D721Med (cell line): ENCODE results near the gene WASF3.

Experiments
- DNase-seq: peaks from one replicate; pipeline ENCODE4 v3.0.0; 2011; ENCODE audit warnings: low spot score; ENCODE audit not compliant: insufficient read length
- FAIRE-seq: peaks from 2 replicates; lab custom pipeline; 2011; peaks lifted over from hg19 to GRCh38; lab: Jason Lieb, UNC
- TF ChIP-seq, protein P1 (sequence below): IDR thresholded peaks from 2 replicates; pipeline ENCODE4 v1.5.1; 2012; ENCODE audit warnings: mild to moderate bottlenecking, control low read depth; ENCODE audit not compliant: insufficient read depth; ENCODE audit errors: missing control alignments

The WASF3 gene

DNA sequence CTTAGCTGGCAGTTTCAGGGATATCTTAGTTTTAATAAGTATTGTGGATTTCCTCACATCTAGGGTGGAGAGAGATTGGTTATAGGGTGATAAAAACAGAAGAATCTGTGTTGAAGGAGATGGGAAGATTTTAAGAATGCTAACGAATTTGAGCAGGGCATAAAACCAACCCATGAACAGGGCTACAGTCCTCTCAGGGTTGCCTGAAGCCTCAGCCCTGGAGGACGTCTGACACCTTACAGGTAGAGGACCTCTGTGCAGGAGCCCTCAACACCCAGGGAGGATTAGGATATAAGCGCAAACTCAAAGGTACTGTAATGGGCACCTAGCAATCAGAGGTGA lies 461 bp upstream of the WASF3 start:
- DNase-seq (no peak), FAIRE-seq (peak; percentile 76)
- TF ChIP-seq, protein P1, sequence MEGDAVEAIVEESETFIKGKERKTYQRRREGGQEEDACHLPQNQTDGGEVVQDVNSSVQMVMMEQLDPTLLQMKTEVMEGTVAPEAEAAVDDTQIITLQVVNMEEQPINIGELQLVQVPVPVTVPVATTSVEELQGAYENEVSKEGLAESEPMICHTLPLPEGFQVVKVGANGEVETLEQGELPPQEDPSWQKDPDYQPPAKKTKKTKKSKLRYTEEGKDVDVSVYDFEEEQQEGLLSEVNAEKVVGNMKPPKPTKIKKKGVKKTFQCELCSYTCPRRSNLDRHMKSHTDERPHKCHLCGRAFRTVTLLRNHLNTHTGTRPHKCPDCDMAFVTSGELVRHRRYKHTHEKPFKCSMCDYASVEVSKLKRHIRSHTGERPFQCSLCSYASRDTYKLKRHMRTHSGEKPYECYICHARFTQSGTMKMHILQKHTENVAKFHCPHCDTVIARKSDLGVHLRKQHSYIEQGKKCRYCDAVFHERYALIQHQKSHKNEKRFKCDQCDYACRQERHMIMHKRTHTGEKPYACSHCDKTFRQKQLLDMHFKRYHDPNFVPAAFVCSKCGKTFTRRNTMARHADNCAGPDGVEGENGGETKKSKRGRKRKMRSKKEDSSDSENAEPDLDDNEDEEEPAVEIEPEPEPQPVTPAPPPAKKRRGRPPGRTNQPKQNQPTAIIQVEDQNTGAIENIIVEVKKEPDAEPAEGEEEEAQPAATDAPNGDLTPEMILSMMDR = no peak

DNA sequence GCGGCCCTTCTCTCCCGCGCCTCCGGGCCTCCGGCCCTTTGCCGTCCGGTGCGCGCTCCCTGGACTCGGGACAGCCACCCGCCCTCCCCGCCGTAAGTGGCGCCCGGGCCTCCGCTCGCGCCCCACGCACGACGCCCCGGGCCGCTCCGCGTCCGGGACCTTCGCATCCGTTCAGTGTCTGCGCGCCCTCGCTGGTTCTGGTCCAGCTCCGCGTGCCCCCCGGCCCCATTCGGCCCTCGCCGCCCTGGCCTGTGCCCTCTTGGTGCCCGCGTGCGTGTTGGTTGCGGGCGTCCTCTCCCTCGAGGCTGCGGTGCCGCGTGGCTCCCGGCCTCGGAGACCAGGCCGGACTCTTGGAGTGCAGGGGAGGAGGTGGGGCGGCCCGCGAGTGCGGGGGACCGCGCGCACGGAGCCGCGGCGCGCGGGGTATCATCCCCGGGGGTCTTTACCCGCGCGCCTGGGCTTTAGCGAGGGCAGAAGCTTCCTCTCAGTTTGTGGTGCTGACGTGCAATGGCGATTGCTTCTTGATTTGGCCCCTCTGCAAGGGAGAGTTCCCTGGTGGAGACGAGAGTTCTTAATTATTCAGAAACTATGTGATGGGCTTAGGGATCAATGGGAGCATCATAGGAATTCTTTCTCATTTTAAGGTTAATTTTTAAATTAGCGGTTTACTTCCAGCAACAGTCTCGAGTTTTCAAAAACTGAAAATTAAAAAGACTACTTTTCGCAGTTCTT lies 757 bp downstream of the WASF3 start:
- TF ChIP-seq, protein P1 = no peak
- no peak for FAIRE-seq
- DNase-seq = no peak

DNA sequence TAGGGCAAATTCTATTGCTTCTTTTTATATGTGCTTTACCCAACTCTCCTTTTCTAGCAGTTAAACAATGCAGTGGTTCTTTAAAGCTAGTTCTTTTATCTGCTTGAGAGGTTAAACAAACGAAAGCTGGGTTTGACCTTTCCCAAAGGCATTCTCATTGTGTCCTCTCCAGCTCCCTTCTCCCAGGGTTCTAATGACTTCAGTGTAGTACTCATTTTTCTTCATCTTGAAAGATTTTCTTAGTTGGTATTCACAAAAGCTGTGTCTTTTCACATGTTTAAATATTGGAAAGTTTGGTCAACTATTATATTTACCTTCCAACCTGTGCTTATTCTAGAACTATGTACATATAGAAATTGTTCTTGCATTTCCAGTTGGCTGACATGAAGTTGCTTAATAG lies 1.5 kb downstream of the WASF3 start:
- FAIRE-seq (no peak), DNase-seq (no peak)
- TF ChIP-seq, protein P1 = no peak

DNA sequence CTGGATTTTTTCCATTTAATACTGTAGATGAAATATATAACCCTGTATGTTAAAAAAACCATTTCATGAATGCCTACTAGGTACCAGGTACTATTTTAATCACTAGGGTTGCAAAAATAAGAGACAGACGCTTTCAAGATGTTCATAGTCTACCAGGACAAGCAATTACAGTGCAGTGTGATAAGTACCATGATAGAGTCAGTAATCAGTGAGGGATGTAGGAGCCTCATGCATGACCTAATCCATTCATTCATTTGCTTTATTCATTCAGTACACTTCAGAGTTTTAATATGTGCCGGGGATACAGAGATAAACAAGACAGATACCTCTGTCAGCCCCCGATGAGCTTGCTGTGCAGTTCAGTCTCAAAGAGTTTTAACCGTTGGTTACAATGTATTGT lies 3.0 kb downstream of the WASF3 start:
- TF ChIP-seq, protein P1 = no peak
- FAIRE-seq = no peak
- no peak for DNase-seq

DNA sequence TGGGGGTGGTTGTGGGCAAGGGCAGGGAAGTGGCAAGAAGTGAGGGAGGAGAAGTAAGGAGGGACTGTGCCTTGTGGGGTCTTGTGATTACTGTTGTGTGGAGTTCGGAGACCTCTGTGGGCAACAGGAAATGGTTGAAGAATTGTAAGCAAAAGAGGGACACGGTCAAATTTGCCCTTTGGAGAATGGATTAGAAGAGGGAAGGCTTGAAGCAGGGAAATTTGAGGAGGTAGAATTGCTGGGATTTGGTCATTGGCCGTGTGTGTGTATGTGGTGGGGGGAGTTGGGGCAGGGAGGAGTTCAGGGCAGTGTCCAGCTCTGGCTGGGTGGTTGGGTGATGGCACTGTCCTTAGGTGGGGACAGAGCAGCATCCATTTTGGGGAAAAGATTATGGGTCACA lies 3.6 kb downstream of the WASF3 start:
- no peak for FAIRE-seq
- TF ChIP-seq, protein P1 = no peak
- no peak for DNase-seq

DNA sequence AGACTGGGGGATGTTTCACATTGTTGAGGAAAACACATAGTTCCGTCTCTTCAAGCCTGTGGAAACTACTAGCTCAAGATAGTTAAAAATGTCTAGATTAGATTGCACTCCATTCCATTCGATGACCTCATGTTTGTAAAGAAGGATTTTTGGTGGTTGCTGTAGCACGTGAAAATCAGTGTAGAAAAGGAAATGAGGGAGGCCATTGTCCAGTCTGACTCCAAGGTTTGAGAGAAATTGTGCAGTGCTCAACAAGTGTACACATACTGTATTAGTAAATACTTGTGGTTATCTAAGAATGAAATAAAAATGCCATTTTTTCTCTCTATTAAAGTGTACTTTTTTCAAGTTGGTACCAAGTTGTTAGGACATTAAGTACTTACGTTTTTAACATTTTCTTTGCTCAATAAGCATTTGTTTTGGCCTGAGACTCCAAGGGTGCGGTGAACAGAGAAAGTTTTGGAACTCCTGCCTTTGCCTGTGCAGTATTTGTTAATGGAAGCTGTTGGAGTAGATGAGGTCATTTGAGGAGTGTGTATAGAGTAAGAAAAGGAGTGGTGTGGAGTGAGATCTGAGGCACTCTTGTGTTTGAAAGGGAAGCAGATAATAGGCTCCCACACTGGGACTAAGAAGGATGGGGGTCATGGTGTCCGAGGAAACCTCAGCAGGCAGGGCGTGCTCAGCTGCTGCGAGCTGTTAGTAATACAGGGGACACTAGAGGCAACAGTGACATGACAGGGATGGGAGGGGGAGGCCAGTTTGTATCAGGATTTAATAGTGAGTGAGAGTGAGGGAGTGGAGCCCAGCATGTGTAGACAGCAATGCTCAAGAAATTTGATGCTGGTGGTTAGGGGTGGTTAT lies 4.4 kb downstream of the WASF3 start:
- TF ChIP-seq, protein P1 = no peak
- DNase-seq (no peak), FAIRE-seq (no peak)

DNA sequence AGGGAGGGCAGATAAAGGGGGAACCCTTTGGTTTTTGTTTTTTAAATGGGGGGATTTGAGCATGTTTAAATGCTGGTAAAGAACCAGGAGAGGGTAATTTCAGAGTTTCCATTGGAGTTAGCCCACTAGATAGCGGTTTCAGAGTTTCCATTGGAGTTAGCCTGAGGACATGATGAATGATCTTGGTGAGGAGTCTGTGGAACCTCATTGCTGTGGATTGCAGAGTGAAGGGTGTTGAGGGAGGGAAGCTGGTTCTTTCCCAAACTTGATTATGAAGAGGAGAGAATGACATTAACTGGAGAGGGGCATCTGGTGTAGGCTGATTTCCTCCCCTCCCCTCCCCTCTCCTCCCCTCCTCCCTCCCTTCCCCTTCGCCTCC lies 5.0 kb downstream of the WASF3 start:
- TF ChIP-seq, protein P1 = no peak
- no peak for FAIRE-seq
- no peak for DNase-seq
